Activated T-cell treated with anti-CD3 and anti-CD28 coated beads for 48 hours (primary cell): ENCODE results near the gene FANCC.
"Not testable (repeated sequence)": the region's sequence is repeated elsewhere in the genome, so short reads cannot be mapped to it uniquely, and the experiment has no call there.

Source experiments
- DNase-seq: peaks from one replicate; pipeline ENCODE4 v3.0.0-alpha.2; 2020; ENCODE audit warnings: low read depth

Gene FANCC

DNA sequence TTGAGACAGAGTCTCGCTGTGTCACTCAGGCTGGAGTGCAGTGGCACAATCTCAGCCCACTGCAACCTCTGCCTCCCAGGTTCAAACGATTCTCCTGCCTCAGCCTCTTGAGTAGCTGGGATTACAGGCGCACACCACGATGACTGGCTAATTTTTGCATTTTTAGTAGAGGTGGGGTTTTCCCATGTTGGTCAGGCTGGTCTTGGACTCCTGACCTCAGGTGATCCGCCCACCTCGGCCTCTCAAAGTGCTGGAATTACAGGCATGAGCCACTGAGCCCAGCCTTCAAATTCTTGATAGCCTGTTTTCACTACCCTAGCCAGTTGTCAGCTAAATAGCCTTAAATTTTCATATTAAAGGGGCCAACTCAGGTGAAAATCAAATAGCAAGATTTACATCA lies 11.6 kb upstream of the FANCC start:
- not testable (repeated sequence) for DNase-seq

DNA sequence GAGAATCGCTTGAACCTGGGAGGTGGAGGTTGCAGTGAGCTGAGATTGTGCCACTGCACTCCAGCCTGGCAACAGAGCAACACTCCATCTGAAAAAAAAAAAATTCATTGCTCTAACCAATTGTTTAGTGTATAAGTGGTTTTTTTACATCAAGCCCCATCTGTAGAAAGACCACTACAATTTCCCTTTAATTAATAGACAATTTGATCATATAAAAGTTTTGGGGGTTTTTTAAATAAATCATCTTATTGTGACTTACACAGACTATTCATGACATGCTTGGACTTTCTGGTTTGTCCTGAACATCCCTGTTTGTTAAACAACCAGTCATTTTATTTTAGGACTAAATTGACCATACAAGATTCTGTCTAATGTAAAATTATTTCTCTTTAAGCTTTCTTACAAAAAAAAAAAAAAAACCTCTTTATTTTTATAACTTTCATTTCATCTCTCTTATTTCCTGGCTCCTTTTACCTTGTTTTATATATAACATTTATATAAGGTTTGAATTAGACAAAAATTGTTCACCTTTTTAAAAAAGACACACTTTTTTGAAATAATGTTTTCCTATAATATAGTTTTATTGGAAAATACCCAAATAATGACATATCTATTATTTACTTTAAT lies 9.8 kb upstream of the FANCC start:
- no peak for DNase-seq

DNA sequence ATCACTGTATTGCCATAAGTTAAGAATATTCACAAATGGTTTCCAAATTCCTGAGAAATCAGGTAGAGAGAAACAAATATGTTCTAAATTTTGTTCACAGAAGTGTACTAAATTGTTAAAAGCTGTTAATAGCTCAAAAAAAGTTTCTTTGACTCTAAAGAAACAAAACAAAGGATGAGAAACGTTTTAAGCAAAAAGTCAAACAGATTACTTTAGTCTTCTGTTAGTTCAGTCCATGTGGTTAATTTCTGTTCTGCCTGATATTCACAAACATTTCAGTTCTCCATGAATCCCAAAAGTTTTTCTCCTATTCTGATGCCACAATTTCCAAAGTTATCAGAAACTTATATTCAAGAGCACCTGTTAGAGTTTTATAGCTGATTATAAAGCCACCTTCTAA lies 7.7 kb upstream of the FANCC start:
- DNase-seq = no peak

DNA sequence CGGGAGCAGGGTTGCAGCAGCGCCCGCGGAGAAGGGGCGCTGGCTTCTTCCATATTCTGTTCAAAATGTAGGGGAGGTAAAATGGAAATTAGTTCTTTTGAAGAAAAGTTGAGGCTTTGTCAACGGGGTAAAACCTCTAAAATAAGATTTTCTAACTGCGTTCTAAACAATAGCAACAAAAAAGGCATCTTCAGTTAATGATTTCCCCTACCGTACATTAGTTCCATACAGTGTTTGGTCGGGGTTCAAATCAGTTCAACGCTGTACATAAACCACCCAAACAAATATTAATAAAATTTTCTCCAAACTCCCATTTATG lies 343 bp upstream of the FANCC start:
- DNase-seq = no peak

DNA sequence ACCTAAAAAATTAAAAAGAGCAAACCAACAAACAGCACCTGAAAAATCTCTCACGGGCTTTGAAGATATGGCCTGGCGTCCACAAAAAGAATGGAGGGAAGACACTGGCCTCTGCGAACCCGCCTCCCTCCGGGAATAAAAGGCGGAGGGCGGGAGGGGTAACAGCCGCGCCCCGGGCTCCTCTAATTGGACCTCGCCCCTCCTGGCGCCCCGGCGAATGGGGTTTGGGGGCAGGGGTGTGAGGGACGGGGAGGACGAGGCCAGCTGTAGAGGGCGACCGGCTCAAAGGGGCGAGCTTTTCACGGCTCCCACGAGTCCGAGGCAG lies 753 bp downstream of the FANCC start:
- peak; percentile 50 for DNase-seq

DNA sequence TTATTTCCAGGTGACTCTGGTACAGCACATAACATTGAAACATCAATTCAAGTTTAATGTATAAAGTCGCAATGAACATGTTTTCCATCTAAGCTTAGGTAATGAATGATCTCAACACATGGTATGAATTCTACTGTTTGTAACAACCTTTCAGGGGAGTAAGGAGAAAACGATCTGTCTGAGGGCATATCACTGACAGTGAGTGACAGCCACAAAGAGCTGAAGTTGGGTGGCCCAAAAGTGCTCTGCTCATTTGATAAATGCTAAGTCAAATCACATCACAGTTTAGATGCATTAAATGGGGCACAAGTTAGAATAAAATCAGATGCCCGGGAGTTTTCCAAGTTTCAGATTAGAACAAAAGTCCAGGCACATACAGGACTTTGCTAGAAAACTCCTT lies 1.2 kb downstream of the FANCC start:
- DNase-seq = no peak

DNA sequence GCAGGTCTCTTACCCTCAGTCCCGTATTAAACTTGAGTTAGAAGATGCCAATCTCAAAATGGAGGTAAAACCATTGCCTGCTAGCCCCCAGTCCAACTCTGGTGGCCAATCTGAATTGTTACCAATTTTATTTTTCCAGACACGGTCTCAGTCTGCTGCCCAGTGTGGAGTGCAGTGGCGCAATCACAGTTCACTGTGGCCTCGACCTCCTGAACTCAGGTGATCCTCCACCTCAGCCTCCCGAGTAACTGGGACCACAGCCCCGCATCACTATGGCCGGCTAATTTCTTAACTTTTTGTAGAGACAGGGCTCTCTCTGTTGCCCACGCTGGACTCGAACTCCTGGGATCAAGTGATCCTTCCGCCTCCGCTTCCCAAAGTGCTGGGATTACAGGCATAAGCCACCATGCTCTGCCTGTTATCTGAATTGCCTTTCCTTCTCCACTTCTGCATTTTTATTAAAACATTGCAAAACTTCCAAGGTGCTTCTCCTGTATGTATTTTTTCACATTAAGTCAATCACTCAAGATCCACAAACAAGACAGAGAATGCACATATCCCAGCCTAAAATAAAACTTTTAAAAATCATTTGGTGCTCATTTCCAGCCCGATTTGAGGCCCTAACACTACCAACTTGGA lies 2.3 kb downstream of the FANCC start:
- no peak for DNase-seq

DNA sequence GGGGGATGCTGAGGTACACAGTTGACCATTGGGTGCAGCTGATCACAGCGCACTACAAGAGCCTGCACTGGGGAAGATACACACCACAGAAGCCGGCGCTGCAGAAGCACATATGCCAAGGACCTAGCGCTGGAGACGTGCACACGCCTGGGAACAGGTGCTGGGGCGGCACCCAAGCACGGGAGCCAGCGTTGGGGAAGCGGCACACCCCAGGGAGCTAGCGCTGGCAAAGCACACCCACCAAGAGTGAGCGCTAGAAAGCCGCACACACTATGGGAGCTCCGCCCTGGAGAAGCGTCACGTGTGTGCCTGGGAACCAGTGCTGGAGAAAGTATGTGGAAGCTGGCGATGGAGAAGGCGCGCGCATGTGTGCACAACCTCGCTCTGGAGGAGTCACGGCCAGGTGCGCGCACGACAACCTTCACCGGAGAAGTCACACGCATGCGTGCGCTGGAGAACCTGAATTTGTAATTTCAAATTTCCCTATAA lies 4.5 kb downstream of the FANCC start:
- no peak for DNase-seq

DNA sequence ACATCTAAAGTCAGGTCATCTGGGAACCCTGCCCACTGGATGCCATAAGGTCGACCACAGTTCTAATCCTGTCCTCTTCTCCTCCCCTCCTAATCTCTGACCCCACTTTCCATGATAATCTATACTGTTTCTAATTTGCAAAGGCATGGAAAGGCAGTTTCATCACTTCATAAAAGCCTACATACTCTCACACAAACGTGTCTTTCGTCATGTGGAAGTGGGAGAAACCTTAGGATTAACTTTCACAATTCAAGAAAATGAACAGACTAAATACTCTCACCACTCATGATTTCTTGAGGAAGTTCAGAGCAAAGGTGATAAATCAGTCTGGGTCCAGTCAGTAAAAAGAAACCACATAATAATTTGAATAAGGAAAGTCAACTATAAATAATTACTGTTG lies 5.5 kb downstream of the FANCC start:
- DNase-seq = no peak

DNA sequence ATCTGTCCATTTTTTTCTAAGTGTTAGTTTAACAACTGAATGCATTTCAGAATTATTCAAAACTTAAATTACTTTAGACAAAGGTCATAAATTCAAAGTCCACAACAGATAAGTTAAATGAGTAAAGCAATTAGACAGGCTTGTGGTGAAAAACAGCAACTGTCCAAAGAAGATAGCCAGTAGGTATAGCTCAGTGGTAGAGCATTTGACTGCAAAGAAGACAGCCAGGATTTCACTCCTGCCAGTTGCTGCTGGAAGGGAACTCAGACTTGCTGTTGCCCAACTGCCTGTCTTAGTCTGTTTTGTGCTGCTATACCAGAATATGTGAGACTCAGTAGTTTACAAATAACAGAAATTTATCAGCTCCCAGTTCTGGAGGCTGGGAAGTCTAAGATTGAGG lies 10.0 kb downstream of the FANCC start:
- DNase-seq = no peak

DNA sequence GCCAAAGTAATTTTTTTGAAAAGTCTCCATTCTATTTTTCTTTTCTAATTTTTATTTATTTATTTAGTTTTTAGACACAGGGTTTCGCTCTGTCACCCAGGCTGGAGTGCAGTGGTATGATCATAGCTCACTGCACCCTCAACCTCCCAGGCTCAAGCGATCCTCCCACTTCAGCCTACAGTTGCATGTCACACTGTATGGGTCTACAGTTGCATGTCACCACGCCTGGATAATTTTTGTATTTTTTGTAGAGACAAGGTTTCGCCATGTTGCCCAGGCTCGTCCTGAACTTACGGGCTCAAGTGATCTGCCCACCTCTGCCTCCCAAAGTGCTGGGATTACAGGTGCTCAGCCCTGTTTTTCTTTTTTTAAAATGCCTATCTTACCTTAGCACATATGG lies 10.7 kb downstream of the FANCC start:
- DNase-seq = no peak

DNA sequence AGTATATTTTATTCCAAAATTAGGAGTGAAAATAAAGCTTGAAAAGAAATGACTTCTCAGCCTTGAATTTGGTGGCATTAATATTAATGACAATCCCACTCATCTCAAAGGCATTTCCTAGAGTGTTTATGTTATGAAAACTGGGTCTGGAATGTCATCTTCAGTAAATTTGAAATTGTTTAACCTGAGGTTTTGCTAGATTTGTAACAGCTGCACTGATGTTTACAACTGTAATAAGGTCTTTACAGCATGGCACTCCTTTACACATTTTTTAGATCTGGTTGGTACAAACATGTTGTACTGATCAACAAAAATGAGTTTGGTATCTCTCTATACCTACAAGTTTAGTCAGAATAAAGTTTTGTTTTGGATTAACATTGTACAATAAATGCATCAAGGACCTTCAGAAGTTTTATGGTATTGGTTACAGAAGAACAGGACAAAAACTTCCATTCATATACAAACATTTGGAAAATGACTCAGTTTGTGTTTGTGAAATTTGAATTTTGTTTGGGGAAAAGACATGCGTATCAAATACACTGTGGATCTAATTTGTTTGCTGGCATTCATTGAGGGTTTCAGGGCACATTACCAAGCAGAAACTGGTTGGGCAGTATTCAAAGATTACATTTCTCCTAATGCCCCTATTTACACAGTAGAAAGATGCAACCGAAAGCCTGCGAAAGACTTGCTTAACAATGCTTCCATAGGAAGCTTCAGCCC lies 11.6 kb downstream of the FANCC start:
- no peak for DNase-seq

DNA sequence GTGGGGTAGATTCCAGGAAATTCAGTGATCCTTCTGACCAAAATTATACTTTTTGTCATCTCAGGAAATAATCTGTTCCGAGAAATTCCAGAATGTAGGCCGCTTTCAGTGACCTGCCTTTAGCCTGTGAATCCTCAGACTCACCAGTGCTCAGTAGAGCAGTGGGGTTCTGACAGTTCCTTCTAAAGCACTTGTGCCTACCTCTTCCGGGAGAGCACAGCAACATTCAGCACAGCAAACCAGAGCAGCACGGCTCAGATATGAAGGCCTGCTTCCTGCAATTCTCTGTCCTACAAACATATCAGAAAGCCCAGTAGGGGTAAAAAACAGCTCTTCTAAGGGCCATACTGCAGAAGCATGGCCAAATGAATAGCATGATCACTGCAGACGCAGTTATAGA lies 15.0 kb downstream of the FANCC start:
- no peak for DNase-seq

DNA sequence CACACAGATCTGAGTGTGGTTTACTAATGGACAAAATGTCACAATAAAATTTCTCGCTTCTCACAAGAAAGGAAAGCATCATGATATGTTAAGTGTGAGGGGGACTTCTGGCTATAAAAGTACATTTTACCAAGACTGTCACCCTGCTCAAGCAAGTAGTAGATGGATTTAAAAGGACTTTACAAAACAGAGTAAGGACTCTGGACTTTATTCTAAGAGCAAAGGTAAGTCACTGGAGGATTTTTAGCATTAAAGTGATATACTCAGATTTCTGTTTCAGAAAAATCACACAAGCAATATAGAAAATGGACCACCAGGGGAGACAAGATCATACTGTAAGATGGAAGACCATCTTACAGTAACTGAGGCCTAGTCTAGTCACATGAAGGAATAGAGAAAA lies 19.7 kb downstream of the FANCC start:
- no peak for DNase-seq

DNA sequence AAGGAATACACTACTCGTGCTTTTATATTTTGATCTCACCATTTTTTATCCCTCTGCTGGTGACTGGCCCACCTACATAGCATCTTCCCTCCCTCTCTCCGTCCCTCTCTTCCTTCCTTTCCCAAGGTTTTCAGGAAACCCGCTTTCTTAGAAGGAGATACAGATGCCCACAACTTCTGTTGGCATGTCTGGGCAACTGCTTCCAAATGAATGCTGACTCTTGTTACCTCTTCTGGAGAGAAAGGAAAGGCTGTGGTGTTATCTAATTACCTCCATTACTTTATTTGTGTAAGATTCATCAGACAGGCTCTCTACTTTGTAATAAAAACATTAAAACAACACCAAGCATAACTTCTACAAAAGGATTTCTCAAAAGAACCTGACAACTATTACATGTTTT lies 20.2 kb downstream of the FANCC start:
- no peak for DNase-seq

DNA sequence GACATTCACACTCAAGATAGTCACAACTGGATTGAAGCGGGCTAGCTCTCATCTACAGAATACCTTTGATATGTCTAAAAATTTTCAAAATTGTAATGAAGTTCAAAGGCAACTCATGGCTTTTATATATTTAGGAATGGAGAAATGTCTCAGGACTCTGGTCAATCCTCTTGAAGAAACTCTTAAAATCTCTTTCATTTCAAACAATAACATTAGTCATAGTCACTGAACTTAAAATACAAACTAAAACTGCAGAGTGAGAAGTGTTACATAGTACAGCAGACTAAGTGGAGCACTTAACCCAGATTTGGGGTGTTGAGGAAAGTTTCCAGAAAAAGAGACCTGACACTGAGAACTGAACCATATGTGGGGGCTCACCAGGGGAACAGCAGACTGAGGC lies 20.7 kb downstream of the FANCC start:
- no peak for DNase-seq

DNA sequence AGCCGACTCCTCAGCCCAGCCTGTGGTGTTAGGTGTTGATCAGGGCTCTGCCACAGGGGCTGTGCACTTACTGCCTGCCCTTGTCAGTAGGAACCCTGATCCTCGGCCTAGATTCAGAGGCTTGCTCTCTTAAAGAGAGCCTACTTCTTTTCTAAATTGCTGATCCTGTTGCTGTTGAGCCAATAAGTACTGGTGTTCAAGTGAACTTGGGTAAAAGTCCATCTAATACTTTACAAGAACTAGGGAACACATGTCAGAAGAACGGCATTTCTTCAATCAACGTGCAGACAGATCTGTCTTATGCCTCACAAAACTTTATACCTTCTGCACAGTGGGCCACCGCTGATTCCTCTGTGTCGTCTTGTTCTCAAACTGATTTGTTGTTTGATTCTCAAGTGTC lies 24.2 kb downstream of the FANCC start:
- DNase-seq = not testable (repeated sequence)

DNA sequence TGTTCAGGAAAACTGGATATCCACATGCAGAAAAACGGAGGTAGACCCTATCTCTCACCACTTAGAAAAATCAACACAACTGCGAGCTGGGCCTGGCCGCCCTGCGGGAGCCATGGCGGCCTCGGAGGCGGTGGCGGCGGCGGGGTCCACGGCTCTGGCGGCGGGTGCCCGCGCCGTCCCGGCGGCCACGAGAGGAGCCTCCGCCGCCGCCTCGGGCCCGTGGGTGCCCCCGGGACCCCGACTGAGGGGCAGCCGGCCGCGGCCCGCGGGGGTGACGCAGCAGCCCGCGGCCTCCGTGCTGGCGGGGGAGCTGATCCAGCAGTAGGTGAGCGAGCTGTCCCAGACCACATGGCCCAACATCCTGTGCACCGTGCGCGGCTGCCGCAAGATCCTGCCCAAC lies 25.3 kb downstream of the FANCC start:
- DNase-seq = no peak

DNA sequence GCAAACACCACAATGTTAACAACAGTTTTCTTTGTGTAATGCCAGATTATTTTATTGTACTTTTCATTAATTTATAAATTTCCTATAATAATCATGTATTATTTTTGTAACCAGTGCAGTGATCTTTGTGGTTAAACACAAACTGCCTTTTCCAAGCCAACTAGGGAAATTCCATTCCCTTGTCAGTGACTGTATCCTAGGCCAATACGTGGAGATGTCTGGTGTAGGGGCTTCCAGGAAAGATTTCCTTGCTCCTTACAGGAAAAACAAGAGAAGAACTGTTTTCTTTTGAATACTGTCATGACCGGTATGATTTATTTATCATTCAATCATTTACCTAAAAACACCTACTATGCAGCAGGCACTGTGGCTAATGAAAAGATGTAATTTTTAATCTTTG lies 31.4 kb downstream of the FANCC start:
- DNase-seq = no peak

DNA sequence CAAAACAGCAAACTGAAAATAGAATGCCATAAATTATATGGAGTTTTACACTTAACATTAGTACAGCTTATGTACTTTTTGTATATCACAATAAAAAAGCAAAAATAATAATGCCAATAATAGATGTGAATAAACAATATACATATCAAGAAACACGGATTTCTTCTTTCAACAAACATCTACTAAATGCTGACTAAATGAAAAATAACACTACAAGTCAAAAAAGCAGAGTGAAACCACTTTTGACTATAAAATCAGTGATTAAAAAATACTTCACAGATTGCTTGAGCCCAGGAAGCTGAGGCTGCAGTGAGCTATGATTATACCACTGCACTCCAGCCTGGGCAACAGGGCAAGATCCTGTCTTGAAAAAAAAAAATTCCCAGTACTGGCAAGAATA lies 32.2 kb downstream of the FANCC start:
- DNase-seq = no peak

DNA sequence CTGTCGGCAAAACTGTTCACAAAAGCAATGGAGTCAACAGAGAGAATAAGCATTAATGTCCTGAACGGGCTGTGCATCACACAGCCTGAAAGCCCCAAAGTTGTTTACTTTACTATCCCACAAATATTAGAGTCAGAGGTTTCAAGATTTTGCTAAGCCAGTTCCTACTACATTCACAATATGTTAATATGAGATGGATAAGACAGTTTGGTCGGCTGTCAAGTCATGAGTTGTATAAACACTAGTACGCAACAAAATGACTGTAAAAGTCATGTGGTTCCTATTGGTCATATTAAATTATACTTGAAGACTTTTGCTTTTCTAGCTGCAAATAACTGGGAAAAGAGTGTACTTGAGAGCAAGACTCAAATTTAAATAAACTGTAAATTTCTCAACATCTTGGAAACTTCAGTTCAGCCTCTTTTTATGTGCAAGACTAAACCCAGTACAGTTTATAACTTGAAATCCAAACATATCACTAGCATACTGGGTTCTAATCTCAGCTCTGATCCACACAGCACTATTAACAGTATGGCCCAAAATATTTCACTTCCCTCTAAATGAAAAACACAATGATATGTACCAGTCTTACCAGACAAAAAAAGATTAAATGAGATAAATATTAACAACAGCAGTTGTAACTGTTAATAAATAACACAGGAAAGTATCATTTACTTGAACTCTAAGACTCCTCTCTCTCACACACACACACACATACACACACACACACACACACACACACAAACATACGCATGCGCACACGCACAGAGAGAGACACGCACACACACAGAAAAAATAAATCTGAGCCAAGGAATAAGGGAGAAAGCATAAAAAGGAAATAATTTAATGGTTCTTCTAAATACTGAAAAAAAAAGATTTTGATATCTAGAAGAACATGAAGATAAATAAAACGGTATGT lies 33.1 kb downstream of the FANCC start:
- DNase-seq = no peak

DNA sequence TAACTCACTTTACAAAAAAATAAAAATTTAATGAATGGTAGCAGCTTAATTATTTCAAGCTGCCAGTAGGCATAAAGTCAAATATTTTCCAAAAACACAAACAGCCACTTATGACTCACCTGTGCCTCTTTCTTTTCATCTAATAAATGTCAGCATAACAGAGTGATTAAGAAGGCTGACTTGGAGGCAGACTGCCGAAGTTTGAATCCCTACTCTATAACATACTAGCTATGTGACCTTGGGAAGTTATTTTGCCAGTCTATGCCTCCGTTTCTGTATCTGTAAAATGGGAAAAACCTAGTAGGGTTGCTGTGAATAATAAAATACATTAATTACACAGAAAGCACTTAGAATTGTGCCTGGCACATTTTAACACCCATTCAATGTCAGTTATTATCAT lies 33.8 kb downstream of the FANCC start:
- no peak for DNase-seq

DNA sequence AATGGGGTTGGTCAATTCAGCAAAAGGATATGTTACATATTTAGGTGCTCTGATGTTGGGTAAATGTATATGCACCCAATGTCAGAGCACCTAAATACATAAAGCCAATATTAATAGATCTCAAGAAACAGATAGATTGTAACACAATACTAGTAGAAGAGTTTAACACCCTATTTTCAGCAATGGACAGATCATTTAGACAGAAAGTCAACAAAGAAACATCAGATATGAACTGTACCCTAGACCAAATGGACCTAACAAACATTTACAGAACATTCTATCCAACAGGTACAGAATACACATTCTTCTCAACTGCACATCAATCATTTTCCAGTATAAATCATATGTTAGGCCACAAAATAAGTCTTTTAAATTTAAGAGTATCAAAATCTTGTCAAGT lies 35.2 kb downstream of the FANCC start:
- no peak for DNase-seq
